Activated T-helper 9 cell treated with anti-CD3 and anti-CD28 coated beads, Interleukin-2, amount 50 U/mL, for 16 hours (primary cell): Measurements from ENCODE around the gene CDKAL1.

ENCODE experiments used
- DNase-seq: peaks from one replicate; pipeline ENCODE4 v3.0.0-alpha.2; 2020; ENCODE audit warnings: low read depth

Gene CDKAL1

DNA sequence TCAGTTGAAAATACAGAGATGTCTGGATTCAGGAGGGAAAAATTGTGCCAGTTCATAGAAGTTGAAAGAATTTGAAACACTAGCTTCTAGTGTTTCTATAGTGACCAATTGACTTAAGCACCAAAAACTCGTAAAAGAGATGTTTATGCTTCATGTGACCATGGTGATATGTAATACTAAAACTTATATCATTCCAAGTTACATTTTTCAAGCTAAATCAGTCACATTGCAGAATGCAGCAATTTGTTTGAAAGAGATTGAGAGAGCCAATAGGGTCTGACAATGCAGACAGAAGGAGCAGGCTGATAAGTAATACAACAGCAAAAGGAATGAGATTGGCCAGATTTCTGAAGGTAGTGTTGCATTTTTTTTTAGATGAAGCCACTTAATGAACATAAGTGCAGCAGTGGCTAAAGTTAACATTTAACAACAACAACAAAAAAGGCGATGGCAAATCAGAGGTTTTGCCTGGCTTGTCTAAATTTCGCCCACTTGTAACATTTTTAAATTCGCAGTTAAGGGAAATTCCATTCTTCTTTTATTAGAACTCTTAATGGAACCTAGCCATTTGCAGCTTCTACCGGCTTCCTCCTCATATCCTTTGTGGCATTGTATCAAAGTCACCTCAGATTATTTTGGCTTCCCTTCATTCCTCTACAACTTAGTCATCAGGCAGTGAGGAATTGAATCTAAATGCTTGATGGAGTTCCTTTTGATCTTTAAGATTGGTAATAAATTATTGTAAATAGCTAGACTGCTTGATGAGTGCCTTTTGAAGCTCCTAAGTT is 575.3 kb downstream of the CDKAL1 start:
- DNase-seq, result no peak

DNA sequence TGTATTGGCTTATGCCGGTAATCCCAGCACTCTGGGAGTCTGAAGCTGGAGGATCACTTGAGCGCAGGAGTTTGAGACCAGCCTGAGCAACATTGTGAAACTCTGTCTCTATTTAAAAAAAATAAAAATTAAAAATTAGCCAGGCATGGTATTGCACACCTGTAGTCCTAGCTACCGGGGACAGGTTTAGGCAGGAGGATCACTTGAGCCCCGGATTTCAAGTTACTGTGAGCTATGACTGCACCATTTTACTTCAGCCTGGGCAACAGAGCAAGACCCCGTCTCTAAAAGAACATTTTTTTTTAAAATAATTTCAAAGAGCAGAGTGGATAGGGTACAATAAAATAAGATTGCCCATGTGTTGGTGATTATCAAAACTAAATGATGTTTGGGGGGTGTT is 576.4 kb downstream of the CDKAL1 start:
- DNase-seq, result no peak

DNA sequence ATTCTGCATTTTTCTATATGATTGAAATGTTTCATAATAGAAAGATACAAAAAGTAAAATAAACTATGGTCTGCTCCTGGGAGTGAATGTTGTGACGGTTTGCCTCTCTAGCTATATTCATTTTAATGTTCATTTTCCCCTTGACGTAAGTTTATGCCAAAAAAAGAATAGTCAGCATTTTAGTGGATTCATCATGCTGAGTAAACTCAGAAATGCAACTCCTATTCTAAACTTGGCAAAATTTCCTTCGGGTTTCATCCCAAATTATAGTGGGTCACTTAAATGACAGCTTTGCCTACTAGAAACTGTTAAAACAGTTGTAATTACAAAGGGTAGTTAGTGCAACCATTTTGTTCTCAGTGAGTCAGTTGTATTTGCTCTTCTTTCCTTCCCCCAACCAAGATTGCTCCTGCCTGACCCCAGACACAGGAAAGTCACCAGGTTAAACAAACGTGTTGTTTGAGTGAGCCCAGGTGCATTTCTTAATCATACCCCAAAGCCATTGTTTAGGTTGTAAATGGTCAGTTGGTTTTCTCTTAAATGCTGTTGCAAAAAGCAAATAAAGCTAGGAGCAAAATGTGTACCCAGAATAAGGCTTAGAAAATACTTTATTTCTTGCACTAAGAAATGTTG is 577.0 kb downstream of the CDKAL1 start:
- no peak for DNase-seq

DNA sequence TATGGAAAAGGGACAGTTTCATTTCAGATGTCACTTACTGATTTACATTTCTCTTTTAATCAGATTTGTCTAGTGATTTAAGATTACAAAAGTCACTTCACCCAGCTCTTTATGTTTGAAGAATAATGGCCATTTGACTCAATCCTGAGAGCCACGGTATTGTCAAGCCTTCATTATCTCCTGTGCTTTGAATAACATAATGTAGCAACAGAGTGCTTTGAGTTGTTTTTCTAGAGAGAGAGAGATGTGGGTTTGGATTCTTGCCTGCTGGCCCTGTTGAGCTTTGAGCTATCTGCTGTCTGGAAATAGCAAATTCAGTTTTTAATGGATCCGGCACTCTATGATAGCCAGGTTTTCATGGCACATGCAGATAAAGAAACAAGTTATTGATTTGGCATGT is 580.9 kb downstream of the CDKAL1 start:
- DNase-seq, result no peak

DNA sequence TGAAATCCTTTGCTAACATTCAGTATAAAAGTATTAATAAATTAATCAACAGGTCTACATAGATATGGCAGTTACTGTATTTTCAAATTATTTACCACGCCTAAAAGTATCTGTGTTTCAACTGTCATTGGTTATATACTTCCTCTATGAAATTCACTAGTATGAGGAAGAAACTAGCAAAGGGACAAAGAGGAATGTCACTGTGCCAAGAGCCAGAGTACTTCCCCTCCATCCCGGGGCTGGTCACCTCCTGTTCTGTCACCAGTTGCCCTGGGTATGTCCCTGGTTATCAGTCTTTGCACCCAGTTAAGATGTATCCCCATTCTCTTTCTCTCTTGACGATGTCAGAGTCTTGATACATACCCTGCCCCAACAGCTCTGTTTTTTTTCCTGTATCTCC is 582.5 kb downstream of the CDKAL1 start:
- no peak for DNase-seq

DNA sequence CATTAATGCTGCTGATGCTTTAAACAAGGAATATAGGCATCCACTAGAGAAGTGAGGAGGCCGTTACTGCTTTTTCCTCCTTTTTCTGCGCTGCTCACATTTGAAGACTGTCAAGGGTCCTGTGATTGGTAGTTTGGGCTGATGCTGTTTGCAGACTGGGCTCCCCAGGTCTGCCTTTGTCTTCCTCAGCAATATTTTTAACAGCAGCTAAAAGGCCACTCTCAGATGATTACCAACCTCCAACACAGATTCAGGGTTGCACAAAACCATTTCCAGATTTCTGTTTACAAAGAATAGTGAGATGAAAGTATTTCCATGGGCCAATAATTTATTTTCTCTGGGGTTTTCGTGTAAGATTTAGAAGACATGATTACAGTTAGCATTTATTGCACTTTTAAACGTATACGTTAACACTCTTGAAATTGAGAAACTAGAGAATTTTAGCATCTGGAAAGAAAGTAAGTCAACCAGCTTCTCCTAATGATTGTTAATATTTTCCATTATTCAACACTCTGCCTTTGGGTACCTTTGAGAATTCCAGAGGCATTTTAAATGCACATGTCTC is 584.0 kb downstream of the CDKAL1 start:
- no peak for DNase-seq

DNA sequence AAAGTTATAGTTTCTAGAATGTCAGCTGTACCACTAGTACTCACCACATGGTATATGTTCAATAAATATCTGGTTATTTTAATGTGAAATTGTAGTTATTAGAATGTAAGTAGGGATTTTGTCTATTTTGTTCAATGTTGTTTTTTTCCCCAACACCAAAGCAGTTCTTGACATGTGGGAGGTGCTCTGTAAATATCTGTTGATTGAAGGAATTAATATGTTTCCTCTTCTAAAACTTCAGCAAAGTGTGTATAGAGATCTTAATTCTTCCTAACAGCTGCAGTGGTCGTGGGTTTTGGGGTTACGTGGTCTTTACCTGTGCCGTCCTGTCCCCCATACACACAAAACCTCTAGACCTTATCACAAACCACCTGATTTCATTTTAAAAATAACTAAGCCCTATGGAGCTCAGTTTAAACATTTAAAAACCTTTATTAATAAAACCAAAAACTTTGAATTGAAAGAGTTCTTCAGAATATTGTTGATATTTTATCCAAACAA is 587.4 kb downstream of the CDKAL1 start:
- no peak for DNase-seq

DNA sequence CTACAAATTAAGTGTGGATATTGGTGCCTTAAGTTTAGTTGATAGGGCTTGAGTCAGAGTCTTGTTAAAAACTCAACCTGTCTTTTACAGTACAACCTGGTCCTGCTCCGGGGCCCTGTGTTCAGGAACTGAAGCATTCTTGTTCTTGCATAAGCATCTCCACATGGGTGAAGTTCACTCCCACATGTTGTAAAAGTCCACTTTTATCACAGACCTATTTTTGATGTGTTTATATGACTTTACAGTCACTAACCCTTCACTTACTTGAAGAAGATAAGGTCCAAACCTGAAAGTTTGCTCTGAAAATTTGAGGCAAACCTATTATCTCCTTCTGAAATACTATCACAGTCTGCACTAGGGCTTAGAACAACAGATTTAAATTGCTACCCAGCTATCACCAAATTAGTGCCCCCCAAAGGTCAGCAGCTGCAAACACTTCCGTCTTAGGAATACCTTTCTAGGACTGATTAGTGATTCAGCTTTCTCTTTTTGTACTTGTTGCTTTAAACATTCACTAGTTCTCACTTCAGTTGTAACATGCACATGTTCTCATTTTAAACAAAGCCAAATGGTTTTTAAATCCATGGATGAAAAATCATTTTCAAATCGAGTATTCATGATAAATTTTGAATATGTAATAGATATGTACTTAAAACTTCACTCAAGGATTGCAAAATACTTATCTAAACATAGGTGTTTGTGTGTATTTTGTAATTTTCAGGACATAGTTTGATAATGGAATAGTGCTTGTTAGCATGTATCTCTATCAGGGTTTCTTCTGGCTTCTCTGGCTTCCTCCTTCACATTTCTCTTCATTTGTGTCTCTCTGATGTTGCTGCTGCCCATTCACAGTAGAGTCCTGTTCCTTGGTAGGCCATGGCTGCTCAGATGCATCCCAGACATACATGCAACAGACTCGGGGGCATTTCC is 589.5 kb downstream of the CDKAL1 start:
- DNase-seq, result no peak

DNA sequence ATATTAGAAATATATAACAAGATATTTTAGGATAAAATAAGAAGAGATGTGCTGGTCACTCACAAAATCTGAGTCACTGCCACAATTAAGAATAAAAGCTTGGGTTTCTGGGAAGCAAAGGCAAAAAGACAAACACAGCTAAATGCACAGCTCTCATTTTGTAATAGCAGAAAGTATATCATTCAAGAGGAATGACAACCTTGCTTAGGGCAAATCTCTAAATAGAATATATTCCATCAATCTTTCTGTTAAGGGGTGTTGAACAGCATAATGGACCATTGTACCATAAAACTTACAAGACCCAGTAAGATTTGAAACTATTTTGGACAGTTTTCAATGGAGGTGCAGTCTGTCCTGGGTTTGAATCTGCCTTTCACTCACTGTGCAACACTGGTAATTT is 594.3 kb downstream of the CDKAL1 start:
- no peak for DNase-seq

DNA sequence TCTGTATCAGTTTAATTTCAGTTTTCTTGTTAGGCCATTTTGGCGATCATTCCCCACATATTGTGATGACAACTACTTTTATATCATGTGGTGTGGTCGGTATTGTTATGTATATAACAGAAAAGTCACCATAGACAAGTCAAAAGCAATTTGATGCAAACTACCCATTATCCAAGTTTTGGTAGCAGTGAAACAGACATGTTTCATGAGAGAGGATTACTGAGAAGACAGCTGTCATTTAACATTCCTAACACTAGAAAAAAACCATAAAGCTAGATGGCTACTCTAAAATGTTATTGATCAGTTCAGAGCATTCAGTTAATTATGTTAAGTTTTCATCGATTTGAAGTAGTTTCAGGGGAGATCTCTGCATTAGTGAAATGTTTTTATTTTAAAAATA is 597.1 kb downstream of the CDKAL1 start:
- no peak for DNase-seq

DNA sequence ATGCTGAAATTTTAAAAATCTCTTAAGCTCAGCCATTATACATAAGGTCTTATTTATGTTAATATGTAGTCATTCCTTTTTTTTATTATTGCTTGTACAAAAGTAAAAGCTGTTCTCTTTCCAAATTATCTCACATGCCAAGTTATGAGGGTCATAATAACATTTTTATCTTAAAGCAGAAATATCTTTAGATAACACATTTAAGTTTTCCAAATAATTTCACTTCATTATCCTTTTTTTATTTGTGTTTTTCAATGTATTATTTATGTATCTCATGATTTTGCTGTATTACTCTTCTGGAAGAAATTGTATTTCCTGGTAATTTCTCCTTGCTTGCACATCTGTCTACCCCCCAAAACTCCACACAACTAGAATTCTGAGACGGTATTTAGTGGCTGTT is 598.2 kb downstream of the CDKAL1 start:
- DNase-seq, result no peak

DNA sequence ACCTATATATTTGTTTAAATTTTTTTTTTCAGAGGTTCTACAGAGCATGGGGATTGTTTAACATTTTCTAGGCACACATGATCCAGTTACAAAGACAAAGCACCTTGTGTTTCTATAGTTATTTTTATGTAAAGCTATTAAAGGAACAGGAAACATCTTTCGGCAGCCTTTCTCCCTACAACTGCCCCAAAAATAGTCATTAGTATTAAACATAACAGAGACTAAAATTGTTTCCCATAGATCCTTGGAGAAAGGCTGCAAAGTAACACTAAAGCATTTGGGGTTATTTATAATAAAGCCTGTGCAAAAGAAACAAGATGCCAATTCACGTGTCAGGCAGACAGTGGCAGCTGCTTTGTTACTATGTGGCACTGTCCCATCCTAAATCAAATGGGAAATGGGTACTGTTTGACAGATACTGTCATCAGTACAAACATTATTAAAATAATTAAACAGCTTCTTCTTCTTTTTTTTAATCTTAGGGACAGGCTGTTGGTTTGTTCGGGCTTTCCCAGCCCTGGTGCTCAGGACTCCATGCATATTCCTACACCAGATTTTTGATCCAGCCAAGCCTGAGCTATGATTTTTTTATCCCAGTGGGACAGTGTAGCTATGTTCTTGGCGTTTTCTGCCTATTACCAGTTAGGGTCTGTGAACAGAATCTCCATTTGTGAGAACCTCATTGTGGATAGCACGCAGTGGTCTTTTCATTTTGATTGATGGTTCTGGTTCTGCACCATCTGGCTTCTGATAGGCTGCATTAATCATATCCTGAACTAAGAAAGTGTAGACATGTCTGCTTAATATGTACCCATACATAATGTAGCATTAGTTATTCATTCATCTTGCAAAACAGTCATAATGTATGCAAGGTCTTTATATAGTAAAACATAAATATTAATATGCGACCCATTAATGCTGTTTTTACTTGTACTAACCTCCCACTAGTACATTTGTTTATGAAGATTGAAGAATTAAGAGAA is 598.9 kb downstream of the CDKAL1 start:
- DNase-seq, result no peak

DNA sequence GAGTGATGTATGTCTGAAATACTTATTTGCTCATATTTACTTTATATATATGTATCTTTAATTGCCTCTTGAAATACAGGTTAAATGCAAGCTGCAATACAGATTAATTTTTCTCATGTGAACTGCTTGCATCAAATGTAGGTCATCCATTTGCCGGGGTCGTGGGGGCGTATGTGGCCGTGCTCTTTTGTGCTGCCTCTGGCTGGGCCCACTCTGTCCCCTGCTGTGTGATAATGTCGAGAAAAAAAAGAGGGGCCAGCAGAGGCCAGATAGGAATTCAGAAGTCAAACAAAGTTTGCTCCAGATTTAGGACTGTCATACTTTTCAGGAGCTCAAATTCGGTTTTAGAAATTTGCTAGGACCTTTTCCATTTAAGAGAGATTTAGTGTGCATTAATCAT is 599.6 kb downstream of the CDKAL1 start:
- no peak for DNase-seq

DNA sequence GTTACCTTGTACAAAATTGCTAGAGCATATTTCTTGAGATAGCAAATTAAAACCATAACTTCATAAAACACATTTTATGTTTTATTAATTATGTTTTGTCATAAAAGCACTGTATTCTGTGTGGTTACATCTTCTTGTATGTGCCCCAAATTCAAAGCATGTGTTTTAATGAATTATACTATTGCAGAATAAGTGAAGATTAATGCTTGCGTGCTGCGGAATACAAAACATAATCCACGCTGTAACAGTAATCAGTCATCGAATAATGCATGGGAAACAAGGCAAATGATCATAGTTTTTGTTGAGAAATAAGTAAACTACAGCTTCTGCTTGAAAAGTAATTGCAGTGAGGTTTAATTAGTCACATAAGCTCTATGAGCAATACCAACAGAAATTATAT is 600.1 kb downstream of the CDKAL1 start:
- DNase-seq, result no peak

DNA sequence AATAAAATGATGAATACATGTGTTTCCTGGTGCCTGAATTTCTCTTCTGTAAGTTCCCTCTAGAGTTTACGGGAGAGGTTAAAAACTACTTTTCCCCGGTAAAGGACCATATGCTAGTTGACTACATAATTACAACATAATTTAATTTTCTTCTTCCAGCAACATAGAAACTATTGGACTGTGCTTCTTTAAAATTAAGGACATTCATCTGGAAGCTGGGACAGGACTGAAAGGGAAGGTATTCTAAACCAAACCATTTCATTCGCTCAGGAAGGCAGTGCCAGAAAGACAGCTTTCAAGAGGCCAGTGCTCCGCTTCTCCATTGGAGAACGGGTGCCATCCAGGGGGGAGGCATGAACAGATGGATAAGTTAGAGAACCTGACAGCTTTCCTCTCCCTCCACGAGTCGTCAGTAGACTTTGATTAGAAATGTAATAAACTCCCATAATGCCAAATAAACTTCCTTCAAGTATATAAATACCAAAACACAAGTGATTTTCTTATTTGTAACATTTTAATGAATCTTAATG is 601.3 kb downstream of the CDKAL1 start:
- DNase-seq, result no peak

DNA sequence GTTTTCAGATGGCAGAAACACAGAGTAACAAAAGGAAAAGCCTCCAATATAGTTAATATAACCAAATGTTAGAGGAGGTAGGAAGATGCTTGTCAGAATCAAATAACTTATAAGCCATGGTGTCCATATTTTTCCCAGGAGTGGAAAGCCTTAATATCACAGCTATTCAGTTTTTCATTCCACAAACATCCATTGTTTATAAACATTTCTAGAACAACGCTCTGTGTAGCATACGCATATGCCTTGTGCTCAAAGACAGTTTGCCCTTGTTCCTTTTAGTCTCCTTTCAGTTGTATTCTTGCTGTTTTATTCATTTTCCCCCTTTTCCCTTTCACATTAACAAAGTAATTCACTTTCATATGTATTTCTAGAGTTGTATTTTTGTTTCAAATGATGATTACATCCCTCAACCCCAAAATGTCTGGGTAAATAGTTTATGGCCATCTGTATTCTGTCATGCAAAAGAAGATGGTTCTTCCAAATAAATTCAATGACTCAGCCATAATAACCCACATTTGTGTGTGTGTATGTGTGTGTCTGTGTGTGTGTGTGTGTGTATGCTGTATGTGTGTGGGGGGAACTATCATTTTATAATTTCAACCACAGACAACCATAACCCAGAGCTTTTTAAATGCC is 603.6 kb downstream of the CDKAL1 start:
- no peak for DNase-seq

DNA sequence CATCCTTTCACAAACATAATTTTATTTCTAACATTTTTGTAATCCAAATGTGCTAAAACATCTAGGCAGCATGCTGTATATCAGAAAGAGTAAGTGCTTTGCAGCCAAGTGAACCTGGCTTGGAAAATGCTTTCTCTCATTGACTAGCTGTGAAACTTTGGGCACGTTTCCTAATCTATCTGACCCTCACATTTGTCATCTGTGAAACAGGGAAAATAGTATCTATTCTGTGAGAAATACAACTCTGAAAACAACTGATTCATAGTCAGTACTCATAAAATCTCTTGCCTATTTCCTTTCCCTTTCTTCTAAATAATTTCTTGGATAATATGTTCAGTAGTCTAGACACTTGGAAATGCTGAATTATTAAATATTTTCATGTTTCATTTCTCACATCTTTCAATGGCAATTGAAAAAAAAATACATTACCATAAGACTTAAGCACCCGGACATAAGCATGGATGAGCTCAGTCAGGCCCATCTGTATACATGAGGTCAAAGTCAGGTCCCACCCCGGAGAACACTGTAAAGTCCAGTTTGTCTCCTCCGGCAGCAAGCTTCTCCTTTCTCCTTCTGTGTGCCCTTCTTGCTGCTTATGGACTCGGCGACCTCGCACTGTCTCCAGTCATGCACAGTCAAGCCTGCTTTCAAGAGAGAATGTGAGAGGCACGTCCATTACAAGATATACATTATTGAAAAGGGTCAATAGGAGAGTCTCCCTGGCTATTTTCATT is 604.2 kb downstream of the CDKAL1 start:
- DNase-seq, result no peak

DNA sequence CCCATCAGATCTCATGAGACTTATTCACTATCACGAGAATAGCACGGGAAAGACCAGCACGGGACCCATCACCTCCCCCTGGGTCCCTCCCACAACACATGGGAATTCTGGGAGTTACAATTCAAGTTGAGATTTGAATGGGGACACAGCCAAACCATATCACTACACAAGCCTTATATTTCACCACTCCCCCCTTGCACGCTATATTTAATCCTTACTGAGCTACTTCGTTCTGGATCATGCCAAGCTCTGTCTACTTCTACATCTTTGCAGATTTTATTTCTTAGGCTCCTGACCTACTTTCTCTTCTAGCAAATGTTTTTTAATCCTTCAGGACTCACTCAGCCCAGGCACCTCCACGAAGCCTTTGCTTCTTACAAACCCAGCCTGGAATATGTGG is 606.7 kb downstream of the CDKAL1 start:
- no peak for DNase-seq

DNA sequence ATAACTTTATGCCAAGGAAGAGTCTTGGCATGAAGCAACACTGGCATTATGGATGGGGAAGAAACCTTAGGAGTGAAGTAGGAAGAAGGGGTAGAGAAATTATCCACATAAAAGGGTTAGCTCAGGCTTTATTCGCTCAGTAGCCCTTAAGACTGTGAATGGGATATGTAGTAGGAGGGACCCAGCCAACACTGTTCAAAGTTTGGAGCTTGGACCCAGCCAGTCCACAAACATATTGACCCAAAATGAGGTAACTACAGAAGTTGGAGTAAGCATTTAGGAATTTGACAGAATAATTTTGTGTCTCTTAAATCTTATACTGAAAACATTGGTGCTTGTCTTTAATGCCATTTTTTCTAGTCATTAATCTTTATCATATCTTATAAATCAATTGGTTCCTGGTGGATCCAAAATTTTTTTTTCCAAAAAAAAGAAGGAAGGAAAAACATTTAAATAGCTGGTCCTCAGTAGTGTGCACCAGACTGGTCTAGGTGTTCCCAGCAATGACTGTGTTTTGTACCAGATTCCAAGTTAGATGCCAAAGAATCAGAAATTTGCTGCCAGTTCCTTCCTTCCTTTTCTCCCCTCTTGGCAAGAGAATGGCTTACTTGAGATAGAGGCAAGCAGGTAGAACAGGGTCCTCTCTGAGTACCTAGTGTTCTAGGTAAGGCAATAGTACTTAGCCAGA is 607.5 kb downstream of the CDKAL1 start:
- DNase-seq, result no peak
